GM18526 (cell line): ENCODE data around the gene EMILIN3.

Source experiments
- POLR2A ChIP-seq: IDR thresholded peaks from 3 replicates; pipeline ENCODE4 v1.6.1; 2011; ENCODE audit not compliant: insufficient read length; ENCODE audit errors: extremely low read depth

EMILIN3 gene

DNA sequence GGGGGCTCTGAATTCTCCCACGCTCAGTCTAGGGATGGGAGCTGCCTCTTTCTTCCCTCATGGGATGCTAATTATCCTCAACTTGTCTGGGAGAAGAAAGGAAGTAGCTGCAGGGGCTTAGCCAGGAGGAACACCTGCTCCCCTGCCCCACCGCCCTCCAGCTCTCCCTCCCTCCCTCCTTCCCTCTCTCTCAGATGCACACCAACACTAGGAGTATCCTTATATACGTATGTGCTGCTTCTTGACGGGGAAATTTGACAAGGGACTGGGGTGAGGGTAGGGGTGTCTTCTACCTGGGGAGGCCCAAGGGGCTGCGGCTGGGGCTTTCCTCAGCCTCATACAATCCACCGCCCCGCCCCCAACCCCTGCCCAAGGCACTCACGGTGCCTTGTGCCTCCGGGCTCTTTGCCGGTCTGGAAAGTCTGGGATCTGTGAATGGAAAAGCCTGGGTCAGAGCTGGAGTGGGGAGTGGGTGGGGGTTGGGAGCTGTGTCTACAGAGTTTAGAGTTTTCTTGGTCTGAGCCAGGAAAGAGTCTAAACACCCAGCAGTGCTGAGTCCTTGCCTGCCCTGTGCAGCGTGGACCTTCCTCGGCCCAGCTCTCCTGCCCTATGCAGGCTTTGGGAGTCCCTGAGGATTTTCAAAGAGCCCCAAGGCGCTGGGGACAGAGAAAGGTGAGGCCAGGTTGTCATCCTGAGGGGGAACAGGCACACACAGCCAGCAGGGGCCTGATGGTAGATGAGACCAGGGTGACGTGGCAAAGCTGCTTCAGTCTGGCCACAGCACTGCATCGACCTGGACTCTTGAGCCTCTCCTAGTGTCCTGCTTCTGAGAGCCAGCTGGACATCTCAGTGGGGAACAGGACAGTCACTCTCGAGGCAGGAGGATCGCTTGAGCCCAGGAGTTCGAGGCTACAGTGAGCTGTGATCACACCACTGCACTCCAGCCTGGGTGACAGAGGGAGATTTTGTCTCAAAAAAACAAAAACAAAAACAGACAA lies 29.3 kb upstream of the EMILIN3 start:
- no peak for TF ChIP-seq POLR2A

- TF ChIP-seq POLR2A, result no peak
Measured at GRCh38 chr20:41394931-41395666, 28.5 kb upstream of the EMILIN3 start.

- no peak for TF ChIP-seq POLR2A
Measured at GRCh38 chr20:41394081-41394480, 27.5 kb upstream of the EMILIN3 start.

- no peak for TF ChIP-seq POLR2A
Measured at GRCh38 chr20:41393705-41394066, 27.1 kb upstream of the EMILIN3 start.

DNA sequence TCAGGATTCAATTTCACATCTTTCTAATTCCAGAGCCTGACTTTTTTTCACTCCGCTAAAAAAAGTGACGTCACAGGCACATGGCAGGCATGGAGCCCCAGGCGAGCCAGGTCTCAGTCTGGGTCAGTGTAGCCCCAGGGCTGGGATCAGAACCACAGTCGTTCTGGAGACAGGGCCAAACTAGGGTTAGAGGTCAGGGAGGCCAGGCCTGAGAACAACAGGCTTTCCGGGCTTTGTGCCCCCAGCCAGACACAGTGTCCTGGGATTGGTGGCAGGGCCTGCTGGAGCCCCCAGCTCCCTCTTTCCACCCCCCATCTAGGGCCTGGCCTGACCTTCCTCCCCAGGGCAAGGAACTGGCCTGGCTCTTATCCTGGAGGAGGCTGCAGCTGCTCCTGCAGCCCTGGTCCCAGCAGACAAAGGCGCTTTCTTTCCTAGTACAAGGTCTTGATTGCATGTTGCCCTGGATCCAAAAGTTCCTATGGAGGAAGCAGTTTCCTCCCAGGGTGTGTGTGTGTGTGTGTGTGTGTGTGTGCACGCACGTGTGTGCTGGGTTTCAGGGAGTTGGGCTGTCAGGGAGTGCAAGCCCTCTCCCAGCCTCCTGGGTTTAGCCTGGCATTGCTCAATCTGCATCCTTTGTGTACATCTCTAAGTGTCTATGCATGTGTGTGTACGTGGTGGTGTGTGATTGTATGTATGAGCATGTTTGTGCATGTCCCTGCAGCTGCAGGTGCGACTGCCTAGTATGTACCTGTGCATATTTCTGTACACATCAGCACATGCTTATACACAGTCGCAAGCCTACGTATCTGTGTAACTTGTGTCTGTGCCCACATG lies 26.5 kb upstream of the EMILIN3 start:
- TF ChIP-seq POLR2A, result no peak

- no peak for TF ChIP-seq POLR2A
Measured at GRCh38 chr20:41392295-41392694, 25.7 kb upstream of the EMILIN3 start.

GRCh38 chr20:41391587-41392001 lies 25.0 kb upstream of the EMILIN3 start:
- no peak for TF ChIP-seq POLR2A

GRCh38 chr20:41390889-41391288 lies 24.3 kb upstream of the EMILIN3 start:
- TF ChIP-seq POLR2A, result no peak

GRCh38 chr20:41387444-41387851 lies 20.8 kb upstream of the EMILIN3 start:
- TF ChIP-seq POLR2A, result no peak

DNA sequence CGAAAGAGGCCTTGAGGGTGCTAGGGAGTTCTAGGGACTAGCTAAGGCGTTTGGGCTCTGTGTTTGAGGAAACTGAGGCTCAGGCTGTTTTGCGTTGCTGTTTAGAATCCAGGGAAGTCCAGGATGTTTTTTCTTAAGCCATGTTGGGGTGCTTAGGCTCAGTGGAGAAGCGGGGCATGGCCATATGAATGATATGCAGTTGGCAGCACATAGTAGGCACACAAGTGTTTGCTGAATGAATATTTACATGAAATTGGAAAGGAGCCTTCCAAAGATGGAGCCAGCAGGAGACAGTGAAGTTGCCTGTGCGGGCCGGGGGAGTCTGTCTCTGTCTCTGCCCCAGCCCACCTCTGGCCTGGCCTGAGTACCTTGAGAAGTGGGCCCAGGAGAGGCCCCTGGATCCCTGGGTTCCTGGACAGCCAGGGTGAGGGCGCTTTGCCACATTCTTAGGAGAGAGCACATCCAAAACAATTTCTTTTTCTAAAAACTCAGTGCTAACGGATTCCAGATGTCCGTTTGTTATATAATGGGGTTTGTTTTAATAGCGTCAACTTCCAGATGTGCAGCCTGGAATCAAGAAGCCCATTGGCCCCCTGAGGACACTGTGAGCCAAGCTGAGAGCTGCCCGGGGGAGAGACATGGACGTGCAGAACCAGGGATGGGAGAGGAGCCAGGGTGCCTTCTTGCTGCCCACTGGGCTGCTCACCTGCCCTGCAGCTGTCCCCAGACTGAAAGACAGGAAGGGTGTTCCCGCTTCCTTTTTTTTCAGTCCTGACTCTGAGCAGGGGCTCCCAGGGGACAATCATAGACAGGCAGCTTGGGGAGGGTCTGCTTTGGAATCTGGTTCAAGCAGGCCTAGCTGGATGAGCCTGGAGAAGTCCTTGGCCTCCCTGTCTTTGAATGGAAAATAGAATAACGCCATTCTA lies 20.1 kb upstream of the EMILIN3 start:
- no peak for TF ChIP-seq POLR2A

GRCh38 chr20:41382791-41383305 lies 16.2 kb upstream of the EMILIN3 start:
- no peak for TF ChIP-seq POLR2A

DNA sequence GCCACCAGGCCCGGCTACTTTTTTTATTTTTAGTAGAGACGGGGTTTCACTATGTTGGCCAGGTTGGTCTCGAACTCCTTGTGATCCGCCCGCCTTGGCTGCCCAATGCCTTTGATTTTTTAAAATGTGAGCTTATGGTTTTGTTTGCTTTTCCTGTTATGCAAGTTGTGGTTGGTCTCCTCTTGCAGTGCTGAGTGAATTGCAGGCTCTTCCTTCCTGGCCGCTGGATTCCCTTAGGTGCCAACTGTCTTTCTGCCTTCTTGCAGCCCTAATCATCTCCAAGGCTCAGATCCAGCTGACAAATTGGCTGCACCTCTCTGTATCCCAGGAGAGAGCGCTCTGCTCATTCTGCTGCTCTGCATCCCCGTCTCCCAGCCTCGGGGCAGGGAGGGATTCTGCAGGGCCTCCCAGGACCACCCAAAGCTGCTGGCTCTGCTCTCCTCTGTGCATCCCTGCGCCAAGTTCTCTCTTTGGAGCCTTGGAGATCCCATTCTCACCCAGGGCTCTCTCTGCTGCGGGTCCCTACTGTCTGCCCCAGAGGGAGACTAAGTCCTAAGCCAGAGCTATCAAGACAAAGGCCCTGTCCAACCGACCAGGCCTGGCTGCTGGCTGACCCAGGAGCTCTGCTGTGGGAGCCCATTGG lies 14.1 kb upstream of the EMILIN3 start:
- TF ChIP-seq POLR2A, result no peak

- TF ChIP-seq POLR2A, result no peak
Measured at GRCh38 chr20:41379551-41379950, 12.9 kb upstream of the EMILIN3 start.
